NOMO-1 (cell line): Measurements from ENCODE around the gene CDC26.
"Not testable (repeated sequence)": the region's sequence is repeated elsewhere in the genome, so short reads cannot be mapped to it uniquely, and the experiment has no call there.

ENCODE experiments used
- DNase-seq, 2 experiments: peaks; one replicate each; lab custom pipeline; 2025; ENCODE audit not compliant: unreplicated experiment in 2 of 2; lab: John Stamatoyannopoulos, UW

CDC26 gene

GRCh38 chr9:113244556-113244955 is 30.8 kb downstream of the CDC26 start:
- no peak for DNase-seq

- no peak for DNase-seq
These were observed 34.2 kb downstream of the CDC26 start for GRCh38 chr9:113241161-113241560.

- DNase-seq: no peak
These were observed 36.5 kb downstream of the CDC26 start for GRCh38 chr9:113238859-113239232.

- DNase-seq: no peak
These were observed 37.0 kb downstream of the CDC26 start for GRCh38 chr9:113238202-113238858.

DNA sequence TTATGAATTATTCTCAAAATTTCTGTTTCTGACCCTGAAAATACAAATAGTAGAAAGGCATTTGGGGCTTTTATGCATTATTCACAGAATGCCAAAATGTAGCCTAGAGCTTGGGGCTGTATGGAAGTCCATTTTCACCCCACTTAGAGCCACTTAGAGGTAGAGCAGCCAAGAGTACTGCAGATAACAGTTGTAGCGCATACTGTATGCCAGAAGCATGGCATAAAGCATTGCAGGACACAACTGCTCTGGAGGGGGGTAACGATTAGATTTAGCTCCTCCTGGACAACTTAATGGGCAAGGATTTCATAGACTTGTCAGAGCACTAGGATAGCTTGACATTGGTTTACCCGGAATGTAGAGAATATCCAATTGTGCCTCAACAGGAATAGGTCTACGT is 38.3 kb downstream of the CDC26 start:
- no peak for DNase-seq

DNA sequence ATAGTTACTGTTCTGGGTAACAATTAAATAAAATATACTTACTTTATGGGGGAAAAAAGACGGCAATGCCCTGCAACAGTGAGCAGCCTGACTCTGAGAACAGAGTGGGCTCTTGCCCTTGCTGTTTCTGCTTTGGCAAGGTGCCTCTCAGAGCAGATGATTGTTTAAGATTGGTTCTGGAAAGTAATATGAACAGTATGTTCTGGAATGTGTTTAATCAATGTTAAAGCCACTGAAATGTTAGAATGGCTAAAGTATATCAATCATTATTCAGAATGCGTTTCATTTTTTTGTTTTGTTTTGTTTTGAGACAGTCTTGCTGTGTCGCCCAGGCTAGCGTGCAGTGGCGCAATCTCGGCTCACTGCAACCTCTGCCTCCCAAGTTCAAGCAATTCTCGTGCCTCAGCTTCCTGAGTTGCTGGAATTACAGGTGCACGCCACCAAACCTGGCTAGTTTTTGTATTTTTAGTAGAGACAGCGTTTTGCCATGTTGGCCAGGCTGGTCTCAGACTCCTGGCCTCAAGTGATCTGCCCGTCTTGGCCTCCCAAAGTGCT is 39.6 kb downstream of the CDC26 start:
- DNase-seq: not testable (repeated sequence)

- DNase-seq: no peak
These were observed 43.7 kb downstream of the CDC26 start for GRCh38 chr9:113231701-113232100.

GRCh38 chr9:113228130-113228665 is 47.2 kb downstream of the CDC26 start:
- DNase-seq: no peak

DNA sequence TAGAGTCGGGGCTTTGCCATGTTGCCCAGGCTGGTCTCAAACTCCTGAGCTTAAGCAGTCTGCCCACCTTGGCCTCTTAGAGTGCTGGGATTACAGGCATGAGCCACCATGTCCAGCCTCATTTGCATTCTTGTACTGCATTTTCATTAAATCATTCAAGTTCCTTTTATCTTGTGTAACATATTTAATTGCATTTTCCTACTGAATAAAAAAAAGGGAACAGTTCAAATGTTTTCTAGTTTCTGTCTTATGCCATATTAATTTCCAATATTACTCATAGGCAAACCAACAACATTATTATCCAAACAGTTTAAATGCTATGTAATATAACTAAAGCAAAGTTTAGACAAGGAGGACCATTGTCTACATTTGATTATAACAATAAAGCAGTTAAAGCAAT is 47.9 kb downstream of the CDC26 start:
- DNase-seq: peak in 1 of 2 experiments; percentile 22

- DNase-seq: no peak
These were observed 51.4 kb downstream of the CDC26 start for GRCh38 chr9:113223963-113224362.

GRCh38 chr9:113222482-113222841 is 52.9 kb downstream of the CDC26 start:
- DNase-seq: peak; percentile 54 to 70

DNA sequence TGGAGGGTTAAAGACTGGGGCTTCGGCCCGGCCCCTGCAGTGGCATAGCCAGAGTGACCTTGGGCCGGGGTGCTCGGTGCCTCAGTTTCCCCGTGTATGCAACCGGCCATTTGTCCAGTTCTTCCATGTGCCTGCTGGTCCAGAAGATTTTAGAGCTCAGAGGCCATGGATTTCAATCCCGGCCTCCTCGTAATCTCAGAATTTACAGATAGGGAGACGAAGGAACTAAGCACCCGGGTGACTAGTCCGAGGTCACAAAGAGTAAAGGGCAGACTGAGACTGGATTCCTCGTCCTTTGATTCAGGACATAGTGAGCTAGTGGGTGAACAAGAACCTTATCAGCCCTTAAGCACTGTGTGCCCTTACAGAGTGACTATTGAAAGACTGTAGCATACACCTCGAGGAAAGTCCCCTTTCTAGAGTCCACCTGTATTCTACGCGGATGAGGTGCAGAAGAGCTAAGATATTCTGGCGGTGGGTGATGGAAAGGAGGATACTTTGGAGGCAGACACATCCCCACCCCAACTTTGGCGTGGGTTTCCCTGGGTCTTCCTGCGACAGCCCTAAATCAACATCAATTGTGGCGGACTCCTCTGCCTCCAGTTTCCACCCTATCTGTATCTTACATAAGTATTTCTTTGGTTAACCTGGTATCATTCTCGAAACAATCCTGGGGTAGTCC is 53.4 kb downstream of the CDC26 start:
- peak; percentile 3 to 32 for DNase-seq

DNA sequence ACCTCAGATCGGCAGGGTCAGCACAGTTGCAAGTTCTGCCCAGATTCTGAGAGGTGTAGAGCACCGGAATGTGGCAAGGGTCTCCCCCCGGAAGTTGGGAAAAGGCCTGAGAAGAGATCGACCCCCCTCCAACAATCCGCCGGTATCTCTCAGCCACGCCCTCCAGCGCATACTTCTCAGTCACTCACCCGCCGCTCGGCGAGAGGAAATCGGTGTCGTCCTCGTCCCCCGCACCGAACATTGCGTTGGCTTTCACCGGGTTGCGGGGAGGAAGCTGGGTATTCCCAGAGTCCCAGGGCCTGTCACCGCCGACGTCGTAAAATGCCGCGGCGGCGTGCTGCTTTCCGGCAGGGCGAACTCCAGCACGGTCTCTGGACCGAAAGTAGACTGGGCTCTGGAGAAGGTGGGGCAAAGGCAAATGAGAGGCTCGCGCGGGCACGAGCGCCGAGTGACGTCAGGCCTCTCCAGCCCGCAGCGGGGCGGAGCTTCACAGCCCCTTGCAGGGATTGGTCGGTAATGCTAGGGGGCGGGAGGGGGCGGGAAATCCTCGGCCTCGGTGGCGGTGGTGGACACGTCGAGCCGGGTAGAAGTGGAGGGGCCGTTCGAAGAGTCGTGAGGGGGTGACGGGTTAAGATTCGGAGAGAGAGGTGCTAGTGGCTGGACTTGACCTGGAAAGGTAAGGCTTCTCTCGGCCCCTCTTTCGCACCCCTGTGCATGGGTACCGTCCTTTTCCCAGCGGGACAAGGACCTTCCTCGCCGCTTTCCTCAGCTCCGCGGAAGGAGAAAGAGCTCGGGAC is 54.2 kb downstream of the CDC26 start, which contains the start of the genes FKBP15 and SLC31A1:
Gene FKBP15 (minus strand): TSS at position 275 of the 797 bp plus-strand sequence. CDS start 34 bp downstream, at position 241.
Gene SLC31A1 (plus strand): TSS at position 542 of the 797 bp plus-strand sequence. CDS start 34,605 bp downstream, outside the sequence.
- peak; percentile 93 to 99 for DNase-seq

DNA sequence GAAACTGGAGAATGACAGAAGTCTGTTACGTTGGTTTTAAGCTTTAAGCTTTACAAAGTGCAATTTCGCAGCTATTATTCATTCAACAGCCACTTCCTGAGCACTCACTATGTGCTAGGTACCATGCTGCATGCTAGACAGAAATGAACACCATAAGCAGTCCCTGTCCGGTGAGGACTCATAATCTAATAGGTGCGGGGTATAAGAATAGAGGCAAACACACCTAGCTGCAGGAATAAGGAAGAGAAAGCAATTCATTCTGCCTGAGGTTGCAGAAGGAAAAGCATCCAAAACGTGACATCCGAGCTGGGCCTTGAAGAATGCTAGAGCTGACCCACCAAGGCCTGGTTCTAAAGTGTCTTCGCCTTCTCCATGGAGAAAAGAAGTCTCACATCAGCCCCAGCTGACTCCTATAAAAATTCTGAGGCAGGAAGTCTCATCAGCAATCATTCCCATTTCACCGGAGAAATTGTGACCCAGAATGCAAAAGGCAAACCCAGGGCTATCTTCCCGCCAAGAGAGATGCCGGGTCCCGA is 54.8 kb downstream of the CDC26 start:
- no peak for DNase-seq

DNA sequence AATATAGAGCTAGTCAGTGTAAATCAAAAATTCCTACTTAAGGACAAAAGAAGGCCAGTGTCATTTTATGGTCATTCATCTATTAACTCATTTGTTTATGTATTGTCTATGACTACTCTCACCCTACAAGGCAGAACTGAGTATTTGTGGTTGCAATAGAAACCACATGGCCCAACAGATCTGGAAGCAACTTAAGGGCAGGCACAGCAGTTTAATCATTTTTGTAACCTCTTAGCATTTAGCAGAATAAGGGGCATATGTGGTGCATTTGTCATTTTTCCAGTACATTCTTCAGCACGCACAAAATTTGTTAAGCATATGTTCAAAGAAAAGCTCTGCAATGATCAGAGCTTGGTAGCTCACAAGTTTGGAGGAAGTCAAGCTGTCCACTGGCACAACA is 55.4 kb downstream of the CDC26 start:
- DNase-seq: peak; percentile 43 to 67

- DNase-seq: peak; percentile 18 to 94
These were observed 56.0 kb downstream of the CDC26 start for GRCh38 chr9:113219186-113219936.
